ENCODE measurements around the gene RBM26.

DNA sequence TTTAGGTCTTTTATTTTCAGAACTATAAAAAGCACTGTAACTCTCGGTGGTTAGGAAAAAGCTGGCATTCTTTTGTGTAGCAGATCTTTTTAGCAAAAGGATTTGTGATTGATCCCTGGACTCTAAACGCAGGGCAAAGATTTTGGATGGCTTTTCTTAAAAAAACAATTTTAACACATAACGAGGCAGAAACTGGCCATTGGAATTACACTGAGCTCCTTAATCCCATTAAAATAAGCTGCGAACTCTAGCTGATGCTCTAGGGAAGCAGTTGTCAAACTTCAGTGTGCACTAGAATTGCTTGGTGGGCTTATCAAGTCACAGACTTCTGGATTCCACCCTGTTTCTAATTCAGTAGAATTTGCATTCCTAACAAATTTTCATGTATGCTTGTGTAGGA lies 41.1 kb upstream of the RBM26 start:
- no peak for TF ChIP-seq CTCF (IDR thresholded peaks at IDR 0.05)
- no peak for TF ChIP-seq POLR2A (IDR thresholded peaks at IDR 0.05)

Measured in Peyer's patch (tissue), 4 donors.